Measurements from ENCODE around the gene ZNF683.

DNA sequence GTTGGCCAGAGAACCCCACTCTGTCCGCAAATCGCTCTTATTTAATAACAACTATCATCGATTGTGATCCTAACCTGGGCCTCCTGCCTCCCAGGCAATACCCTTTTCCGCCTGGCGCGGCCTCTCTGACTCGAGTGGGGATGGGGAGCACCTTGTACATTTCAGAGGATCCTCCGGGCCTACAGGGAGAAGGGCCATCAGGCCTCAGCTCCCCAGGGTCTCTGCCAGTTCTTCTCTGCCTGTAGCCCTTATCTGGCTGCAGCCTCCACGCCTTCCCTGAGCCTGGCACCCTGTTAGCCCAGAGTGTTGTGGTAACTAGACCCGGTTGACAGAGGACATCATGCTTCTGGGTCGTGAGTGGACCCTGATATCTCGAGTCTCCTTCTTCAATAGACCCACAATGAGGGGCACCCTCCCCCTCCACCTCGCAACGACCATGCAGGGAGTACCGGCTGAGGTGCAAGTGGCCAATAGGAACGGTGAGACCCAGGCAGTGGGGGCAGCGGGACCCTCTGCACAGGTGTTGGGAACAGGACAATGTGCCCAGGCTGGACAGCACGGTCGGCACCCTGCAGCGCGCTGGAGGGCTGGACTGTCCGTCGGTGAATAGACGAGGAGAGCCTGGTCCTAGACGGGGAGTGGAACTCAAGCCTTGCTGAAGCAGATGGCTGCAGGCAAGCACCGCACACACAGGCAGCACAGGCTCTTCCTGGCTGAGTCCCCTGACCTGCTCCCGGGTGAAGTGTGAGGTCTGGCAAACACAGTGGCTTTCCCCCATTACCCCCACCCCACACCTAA, 11.5 kb downstream of the ZNF683 start:
- TF ChIP-seq, protein P1, sequence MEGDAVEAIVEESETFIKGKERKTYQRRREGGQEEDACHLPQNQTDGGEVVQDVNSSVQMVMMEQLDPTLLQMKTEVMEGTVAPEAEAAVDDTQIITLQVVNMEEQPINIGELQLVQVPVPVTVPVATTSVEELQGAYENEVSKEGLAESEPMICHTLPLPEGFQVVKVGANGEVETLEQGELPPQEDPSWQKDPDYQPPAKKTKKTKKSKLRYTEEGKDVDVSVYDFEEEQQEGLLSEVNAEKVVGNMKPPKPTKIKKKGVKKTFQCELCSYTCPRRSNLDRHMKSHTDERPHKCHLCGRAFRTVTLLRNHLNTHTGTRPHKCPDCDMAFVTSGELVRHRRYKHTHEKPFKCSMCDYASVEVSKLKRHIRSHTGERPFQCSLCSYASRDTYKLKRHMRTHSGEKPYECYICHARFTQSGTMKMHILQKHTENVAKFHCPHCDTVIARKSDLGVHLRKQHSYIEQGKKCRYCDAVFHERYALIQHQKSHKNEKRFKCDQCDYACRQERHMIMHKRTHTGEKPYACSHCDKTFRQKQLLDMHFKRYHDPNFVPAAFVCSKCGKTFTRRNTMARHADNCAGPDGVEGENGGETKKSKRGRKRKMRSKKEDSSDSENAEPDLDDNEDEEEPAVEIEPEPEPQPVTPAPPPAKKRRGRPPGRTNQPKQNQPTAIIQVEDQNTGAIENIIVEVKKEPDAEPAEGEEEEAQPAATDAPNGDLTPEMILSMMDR (IDR thresholded peaks at IDR 0.05; ENCODE audit: low read depth, low read length), result no peak
- TF ChIP-seq POLR2A (IDR thresholded peaks at IDR 0.05; ENCODE audit: extremely low read depth, insufficient read length), result no peak

Measured in NB4 (cell line).